IMR-90 (cell line): Measurements from ENCODE around the gene TTLL11.

Experiments
- BHLHE40 ChIP-seq: fragments of 150-350 bp; IDR thresholded peaks from 2 replicates; pipeline ENCODE4 v1.6.1; 2016; ENCODE audit warnings: mild to moderate bottlenecking, low read depth, low read length
- CHD1 ChIP-seq: IDR thresholded peaks from 2 replicates; pipeline ENCODE4 v1.6.1; 2012; ENCODE audit warnings: low read depth, low read length, improper control_type of control experiment
- CTCF ChIP-seq: conservative IDR thresholded peaks from 2 replicates; pipeline ENCODE4 v1.5.1; 2012; ENCODE audit warnings: mild to moderate bottlenecking, low read depth, low read length, improper control_type of control experiment
- ELK1 ChIP-seq: fragments of 150-350 bp; IDR thresholded peaks from 2 replicates; pipeline ENCODE4 v1.6.1; 2016; ENCODE audit warnings: low read depth, mild to moderate bottlenecking, low read length, moderate library complexity, borderline replicate concordance
- FOS ChIP-seq: fragments of 150-350 bp; IDR thresholded peaks from 2 replicates; pipeline ENCODE4 v1.6.1; 2016; ENCODE audit warnings: low read depth, low read length
- MAFK ChIP-seq: IDR thresholded peaks from 2 replicates; pipeline ENCODE4 v1.6.1; 2012; ENCODE audit warnings: low read depth, low read length, improper control_type of control experiment
- MXI1 ChIP-seq: IDR thresholded peaks from 2 replicates; pipeline ENCODE4 v1.6.1; 2012; ENCODE audit warnings: low read depth, mild to moderate bottlenecking, low read length, moderate library complexity, borderline replicate concordance
- NFE2L2 ChIP-seq: fragments of 150-350 bp; IDR thresholded peaks from 2 replicates; pipeline ENCODE4 v1.6.1; 2016; ENCODE audit warnings: low read depth, mild to moderate bottlenecking, low read length
- POLR2A ChIP-seq: IDR thresholded peaks from 2 replicates; pipeline ENCODE4 v1.6.1; 2012; ENCODE audit warnings: mild to moderate bottlenecking, low read depth, low read length
- RAD21 ChIP-seq: IDR thresholded peaks from 2 replicates; pipeline ENCODE4 v1.6.1; 2012; ENCODE audit warnings: low read length, improper control_type of control experiment
- RCOR1 ChIP-seq: IDR thresholded peaks from 2 replicates; pipeline ENCODE4 v1.6.1; 2012; ENCODE audit warnings: mild to moderate bottlenecking, low read length, improper control_type of control experiment; ENCODE audit not compliant: insufficient replicate concordance
- SMC3 ChIP-seq: fragments of 150-350 bp; IDR thresholded peaks from 2 replicates; pipeline ENCODE4 v1.6.1; 2016; ENCODE audit warnings: low read depth, mild to moderate bottlenecking, antibody characterized with exemption, low read length, moderate library complexity
- USF2 ChIP-seq: fragments of 150-350 bp; IDR thresholded peaks from 2 replicates; pipeline ENCODE4 v1.6.1; 2017; ENCODE audit warnings: mild to moderate bottlenecking, antibody characterized with exemption, low read length, low read depth

- TF ChIP-seq CTCF = no peak
- TF ChIP-seq MXI1 = no peak
- no peak for TF ChIP-seq POLR2A
- TF ChIP-seq ELK1 = no peak
- no peak for TF ChIP-seq CHD1
- no peak for TF ChIP-seq SMC3
- no peak for TF ChIP-seq BHLHE40
- no peak for TF ChIP-seq MAFK
- no peak for TF ChIP-seq RAD21
- TF ChIP-seq USF2 = no peak
- TF ChIP-seq RCOR1 = no peak
- no peak for TF ChIP-seq FOS
- TF ChIP-seq NFE2L2 = no peak
Measured at GRCh38 chr9:121921444-121921843, 171.7 kb downstream of the TTLL11 start.
